Activated CD8-positive, alpha-beta memory T cell treated with anti-CD3 and anti-CD28 coated beads for 36 hours (primary cell): ENCODE results near the gene CHST1. TPM values are rescaled to one million over a fixed set of nuclear protein-coding genes. Genes with fewer than 3 reads are reported as not detected.

ENCODE experiments used
- CTCF ChIA-PET: fragments of 350-600 bp; sonication (Branson Sonifier 250); formaldehyde crosslinking; loops from one replicate; lab custom pipeline; 2021; ENCODE audit warnings: antibody characterized with exemption; lab: Charles Lee
- POLR2A ChIA-PET: fragments of 350-600 bp; sonication (Branson Sonifier 250); formaldehyde crosslinking; loops from one replicate; lab custom pipeline; 2021; ENCODE audit warnings: antibody characterized with exemption; lab: Charles Lee
- total RNA-seq, 2 experiments: library from RNA; stranded (reverse); gene quantifications; one replicate each; pipeline ENCODE4 v1.2.3, GENCODE V29; 2021

The CHST1 gene
- total RNA-seq, 2 experiments from 2014 or later = 0.63 to 0.80 TPM

DNA sequence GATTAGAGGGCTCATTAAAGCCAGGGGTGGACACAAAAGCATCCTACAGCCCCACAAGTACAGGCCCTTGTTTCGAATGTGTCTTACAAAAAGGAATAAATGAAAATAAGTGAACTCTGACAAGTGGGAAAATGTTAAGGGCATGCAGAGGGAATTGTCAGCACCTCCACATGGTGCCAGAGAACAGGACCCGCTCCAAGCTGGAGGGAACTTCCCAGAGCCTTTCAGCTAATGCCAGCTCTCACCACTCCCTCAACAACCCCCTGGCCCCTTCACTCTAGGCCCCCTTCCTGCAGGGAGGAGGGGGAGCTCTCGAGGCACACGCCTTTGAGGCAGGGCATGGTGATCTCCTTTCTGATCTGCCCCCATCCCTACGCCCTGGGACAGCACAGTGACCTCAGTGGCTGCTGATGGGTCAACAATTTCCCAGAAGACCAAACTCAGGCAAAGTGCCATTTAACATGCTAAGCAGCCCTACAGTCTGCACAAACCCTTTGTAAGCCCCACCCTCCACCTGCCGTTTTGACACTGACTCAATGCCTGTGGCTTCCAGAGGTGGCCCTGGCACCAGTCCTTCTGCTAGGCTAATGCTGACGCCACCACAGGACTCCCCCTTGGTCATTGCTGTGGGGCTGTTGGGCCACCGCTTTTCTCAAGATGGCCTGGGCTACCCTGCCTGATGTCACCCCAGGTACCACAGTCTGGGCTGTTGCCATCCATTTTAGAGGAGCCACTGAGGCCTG is 12.5 kb upstream of the CHST1 start:
- ChIA-PET CTCF (no interaction called here), POLR2A (no interaction called here)

DNA sequence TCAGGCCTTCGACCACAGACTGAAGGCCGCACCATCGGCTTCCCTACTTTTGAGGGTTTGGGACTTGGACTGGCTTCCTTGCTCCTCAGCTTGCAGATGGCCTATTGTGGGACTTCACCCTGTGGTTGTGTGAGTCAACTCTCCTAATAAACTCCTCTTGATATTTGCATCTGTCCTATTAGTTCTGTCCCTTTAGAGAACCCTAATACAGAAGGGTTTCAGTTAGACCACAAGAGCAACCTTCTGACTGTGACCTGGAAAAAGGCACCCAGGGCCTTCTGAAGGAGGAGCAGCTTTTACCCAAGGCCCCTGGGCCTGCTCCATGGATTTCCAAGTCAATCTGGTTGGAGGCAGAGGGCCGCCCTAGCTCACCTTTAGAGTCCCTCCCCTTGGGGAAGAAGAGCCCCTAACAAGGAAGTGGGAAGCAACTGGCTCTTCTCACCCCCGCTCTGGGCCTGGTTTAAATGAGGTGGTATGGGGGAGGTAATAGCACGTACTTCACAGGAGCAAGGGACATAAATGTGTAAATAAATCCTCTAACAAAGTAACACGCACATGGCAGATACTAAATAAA is 11.2 kb upstream of the CHST1 start:
- POLR2A ChIA-PET = no interaction called here

DNA sequence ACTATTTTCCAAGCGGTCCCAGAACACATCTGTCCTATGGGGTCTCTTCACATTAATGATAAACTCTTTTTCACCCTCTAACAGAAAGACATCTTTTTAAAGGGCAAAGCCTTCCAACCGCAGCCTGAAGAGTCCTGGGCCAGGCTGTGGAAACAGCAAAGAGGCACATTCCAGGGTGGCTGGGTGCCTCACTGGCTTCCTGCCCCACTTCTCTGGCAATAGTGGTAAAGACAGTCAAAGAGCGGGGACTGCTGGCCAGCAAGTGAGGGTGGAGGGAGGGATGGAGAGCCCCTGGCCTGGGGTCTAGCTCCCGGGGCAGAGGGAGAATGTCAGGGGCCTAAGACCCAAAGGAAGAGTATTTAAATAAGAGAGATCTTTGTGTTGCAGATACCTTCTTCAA is 10.2 kb upstream of the CHST1 start:
- ChIA-PET POLR2A (no interaction called here), CTCF (no interaction called here)

More for the DNA sequence above, 11.2 kb upstream of the CHST1 start:
- CTCF ChIA-PET = no interaction called here

DNA sequence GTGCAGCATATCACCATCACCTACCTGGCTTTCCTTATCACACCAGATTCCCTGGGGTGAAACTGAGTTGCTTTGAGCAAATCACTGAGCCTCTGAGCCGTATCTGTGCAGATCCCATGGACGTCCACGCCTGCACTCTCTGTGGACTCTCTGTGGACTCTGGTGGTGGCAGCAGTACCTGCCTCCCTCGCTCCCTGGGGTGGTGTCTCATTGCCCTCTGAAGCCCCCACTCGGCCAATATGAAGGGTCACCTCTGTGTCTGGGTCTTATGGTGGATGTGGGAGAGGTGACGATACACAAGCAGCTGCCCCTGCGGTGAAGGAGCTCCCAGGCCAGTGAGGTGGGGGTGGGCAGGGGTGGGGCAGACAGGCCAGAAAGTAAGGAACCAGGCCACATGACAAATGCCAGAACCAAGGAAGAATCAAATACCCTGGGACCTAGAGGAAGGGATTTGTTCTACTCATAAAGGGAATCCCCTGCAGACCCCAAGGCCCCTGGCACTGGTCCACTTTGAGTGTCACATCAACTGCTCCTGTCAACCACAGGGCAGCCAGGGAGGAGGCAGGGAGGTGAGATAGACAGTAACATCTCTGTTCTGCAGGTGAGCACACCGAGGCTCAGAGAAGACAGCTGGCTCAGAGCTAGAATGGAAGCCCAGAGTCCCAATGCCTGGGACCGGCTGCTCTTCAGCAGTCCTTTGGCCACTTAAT is 9.2 kb upstream of the CHST1 start:
- ChIA-PET CTCF (no interaction called here), POLR2A (no interaction called here)

DNA sequence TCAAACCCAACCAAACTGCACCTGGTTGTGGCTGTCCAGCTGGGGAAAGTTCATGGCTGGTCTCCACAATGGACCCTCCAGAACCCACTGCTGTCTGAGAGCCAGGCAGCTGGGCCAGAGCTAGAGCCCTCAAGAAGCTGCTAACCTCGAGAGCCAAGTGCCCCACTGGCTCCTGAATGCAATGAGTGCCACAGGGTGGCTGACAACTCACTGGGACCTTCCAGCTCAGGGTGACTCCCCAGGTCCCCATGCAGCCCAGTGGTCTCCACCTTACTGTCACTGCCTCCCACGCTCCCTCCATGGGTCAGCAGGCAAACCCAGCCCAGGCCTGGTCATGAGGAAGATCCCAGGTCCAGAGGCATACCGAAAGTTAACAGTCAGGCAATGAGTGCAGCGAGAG is 8.0 kb upstream of the CHST1 start:
- ChIA-PET POLR2A (no interaction called here), CTCF (no interaction called here)

DNA sequence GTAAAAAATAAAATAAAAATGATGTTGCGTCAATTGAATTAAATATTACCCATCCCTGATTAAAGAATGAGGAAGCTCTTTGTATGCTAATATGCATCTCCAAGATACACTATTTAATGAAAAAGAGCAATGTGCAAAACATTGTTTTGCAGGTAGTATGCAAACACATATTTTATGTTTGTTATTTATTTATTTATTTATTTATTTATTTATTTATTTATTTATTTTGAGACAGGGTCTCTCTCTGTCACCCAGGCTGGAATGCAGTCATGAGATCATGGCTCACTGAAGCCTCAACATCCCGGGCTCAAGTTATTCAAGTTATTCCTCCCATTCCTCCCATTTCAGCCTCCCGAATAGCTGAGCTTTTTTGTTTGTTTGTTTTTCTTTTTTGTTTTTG is 7.2 kb upstream of the CHST1 start:
- CTCF ChIA-PET = no interaction called here
- POLR2A ChIA-PET = no interaction called here

DNA sequence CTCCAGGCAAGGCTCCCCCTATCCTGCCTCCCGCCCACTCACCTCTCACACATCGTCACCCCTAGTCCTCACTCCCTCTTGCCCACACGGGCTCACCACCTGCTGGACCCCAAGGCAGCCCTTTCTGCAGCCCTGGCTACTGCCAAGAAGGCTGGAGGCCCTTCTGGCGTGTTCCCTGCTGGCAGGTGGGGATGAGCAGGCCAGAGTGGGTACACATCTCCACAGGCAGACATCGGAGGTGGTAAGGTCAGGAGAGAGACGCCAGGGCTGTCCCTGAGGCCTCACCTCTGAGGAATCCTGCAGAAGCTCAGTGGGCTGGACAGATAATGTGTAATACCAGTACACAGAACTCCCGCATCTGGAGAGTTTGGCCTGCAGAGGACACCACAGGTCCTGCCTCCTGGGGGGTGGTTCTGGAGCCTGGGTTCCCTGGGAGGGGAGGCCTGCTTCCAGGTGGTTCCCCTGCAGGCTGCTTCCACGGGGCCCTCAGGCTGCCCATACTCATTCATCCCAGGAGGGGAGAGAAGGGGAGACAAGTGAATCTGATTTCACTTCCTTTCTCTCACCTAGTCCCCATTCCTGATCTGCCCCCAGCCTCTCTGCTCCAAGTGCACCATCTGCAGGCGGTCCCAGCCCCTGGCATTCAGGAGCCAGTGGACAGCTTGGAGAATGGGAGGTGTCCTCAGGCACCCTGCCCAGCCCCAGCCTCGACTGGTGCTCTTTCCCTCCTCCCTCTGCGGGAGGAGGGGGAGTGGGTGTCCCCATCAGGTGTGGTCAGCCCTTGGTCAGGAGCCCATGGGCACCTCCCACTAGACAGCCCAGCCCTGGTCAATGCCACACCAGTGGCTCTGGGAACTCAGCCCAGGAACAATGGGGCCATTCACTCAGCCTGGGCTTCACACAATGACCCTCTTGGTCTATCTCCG is 6.1 kb upstream of the CHST1 start:
- ChIA-PET CTCF (no interaction called here), POLR2A (no interaction called here)

DNA sequence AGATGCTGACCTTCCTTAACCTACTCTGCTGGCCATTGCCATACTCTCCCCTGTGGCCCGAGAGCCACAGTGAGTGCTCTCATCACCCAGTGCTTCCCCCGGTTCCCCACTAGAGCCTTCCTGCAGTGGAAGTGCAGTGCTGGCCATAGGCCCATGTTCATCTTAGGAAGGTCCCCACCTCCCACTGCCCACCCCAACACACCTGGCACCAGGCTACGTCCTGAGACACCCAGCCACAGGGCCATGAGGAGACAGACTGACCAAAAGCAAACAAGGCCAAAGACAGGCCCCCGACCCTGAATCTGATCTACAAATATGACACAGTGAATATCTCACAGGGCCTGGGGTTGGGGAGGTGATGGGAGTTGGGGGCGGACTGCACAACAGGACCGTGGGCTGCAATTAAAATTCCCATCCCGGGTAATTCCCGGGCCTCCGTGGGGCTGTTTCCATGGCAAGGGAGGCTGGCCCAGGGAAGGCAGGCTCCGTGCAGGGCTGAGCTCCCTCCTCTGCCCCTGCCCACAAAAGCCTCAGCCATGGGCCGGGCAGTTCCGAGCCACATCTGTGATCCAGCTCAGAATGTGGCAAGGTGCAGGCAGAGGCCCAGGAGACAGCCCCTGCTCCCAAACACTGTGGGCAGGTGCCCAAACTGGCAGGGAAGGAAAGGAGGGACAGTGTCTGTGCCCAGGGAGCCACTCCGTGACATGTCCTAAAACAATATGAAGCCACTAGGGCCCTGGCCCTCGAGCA is 5.1 kb upstream of the CHST1 start:
- ChIA-PET CTCF (no interaction called here), POLR2A (no interaction called here)

DNA sequence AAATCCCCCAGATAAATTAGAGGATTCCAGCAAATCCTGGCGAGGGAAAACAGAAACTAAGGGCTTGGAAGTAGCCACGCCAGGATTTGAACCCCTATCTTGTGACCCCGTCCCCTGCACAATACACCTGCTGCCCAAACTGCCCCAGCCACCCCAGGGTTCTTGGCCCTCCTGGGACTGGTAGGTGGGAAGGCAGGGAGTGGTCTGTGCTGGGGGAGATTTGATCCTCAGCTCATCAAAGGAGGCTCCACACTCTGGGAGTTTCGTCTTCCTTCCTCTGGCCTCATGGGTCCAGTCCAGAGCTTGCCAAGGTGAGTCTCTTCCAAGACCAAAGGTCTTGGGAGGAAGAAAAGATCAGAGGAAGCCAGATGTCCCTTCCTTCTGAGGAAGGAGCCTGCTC is 4.5 kb upstream of the CHST1 start:
- CTCF ChIA-PET = interaction anchor here (0.6 kb wide), 1 partner anchor 21 kb away, joined by 3 read pairs; no protein-coding TSS in a partner anchor
- POLR2A ChIA-PET = no interaction called here

DNA sequence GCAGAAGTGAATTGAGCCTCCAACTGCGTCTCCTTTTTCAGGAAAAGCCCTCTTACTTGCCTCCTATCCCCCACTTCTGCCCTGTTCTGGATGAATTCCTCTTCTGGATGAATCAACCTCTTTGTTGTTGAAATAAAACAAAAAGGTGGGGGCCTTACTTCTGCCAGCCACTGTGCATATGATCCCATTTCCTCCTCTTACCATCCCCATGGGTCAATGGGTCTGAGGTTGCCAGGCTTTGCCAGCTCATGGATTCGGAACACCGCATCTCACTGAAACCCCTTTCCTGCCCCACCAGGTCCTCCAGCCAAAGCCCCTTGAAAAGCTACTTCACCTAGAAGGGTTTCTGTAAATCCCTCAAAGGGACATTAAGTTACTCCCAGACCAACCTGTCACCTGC is 3.7 kb upstream of the CHST1 start:
- POLR2A ChIA-PET = no interaction called here
- CTCF ChIA-PET = interaction anchor here (0.6 kb wide), 1 partner anchor 22 kb away, joined by 3 read pairs; no protein-coding TSS in a partner anchor

DNA sequence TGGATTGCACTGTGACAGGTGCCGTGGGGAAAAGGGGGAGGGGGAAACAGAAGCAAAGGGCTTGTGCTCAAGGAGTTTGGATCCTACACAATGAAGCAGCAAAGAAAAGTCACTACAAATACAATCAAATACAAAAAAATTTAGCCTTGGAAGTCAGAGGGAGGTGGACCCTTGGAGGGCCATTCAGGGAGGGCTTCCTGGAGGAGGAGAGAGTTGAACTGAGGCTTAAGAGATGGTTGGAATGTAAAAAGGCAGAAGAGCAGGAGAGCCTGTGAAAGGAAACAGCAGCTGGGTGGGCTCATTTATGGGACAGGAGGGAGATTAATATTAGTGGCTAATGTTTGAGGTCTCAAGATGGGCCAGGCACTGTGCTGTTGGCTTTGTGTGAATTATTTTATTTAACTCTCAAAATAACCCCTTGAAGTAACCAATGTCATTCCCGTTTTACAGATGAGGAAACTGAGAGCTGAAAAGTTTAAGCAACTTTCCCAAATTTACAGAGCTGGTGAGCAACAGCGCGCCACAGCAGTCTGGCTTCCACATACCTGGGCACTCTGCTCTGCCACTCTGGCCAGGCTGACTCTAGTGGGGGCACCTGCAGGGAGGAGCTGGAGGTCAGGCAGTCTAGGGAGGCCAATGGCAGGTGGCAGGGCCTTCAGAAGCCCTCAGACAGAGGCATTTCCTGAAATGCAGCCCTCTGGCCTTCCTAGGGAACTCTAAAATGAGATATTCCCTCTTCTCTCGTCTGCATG is 2.7 kb upstream of the CHST1 start:
- ChIA-PET POLR2A (no interaction called here), CTCF (no interaction called here)

DNA sequence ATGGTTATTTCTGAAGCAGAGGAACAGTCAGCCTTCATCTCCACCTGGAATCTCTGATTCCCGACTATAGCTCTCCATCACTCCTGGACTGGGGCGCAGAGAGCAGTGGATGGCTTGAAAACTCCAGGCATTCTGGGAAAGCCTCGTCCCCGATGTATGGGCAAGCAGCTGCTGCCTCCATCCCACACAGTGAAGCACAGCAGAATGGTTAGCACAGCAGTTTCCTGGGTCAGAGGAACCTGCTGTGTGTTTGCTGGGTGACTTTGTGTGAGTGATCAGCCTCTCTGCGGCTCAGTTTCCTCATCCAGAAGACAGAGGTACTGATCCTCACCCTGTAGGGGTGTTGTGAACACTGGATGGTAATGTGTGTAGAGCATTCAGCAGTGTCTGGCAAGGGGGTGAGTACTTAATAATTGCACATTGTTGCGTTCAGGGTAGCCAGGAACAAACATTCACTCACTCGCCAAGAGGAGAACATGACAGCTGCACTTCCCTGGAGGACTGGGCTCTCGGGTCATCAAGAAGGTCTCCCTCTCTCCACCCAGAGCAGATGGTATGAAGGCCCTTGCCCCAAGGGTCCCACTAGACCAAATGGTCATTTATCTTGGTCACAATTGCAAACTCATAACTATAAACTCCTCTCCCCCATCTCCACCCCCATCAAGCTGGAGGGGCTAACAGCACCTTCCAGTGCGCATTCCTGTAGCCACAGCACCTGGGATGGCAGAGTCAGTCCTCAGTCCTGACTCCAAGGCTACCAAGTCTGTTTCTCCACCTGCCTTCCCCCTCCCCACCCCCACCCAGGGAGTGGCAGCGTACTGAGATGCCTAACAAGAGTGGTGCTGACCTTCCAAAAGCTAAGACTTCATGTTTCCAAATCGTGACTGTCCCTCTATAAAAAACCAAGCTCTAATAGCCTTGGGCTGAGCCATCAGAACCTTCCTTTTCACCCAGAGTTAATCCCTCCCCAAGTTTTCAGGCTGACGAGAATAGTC is 1.5 kb upstream of the CHST1 start:
- ChIA-PET CTCF (interaction anchor here (0.7 kb wide), 1 partner anchor 12 kb away, joined by 3 read pairs; no protein-coding TSS in a partner anchor), POLR2A (no interaction called here)

DNA sequence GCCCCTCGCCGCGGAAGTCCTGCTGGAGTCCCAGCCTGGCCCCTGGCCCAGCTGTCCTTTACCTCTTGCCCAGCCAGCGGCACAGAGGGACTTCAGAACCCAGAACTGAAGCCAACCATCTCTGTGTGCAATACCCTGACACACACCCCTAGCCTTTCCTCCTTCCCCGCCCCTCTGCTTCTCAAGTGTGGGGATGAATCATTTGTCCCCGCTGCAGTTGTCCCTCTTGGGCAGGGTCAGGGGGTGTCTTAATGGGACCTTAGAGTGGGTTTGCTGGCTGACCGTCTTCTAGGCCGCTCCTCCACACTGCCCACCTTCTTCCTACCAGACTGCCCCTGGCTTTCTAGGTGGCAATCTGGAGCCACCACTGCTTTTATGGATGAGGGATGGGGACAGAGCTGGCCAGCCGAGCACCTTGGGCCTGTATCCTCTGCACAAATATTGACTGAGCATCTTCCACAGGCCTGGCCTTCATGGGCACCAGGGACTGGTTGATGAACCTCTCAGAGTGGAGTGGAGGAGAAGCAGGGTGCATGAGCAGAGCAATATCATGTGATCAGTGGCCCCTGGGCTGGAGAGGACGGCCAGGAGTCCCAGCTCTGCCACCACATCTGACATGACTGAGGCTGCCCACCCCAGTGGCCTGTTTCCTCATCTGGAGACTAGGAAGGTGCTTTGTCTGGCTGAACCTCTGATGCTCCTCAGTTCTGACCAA is 668 bp upstream of the CHST1 start:
- ChIA-PET CTCF (no interaction called here), POLR2A (no interaction called here)

DNA sequence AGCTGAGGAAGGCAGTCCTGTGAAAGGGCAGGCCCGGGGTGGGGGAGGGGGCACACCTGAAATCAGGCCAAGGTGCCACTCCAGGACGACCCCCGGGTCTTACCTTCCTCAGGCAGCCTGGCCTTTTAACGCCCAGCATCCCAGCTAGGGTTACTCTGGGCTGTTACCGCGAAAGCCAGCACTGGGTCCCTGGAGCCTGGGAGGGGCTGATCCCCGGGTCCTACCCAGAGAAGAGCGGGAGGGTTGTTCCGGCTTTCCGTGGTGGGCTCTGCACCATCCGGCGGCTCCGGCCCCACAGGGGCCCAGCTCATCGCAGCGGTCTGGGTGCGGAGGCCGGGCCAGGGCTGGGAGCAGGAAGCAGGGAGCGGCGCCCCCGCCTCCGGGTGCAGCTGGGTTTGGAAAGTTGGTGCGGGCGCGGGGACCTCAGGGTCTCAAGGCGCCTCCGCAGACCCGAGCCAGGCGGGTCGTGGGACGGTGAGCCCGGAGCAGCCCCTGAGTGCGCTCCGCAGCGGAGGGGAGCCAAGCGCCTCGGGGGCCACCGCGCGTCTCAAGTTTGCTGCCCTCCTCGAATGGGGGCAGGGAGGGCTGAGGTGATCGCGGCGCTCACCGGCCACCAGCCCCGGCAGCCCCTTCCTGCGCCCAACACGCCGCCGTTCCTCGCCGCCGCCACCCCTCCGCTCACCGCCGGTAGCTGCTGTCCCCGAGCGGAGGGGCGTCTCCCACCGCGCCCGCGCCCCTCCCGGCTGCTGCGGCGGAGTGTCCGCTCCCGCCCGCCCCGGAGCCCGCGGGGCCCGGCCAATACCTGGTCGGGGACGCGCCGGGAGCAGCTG is 831 bp downstream of the CHST1 start:
- CTCF ChIA-PET = interaction anchor here (1.3 to 2.2 kb wide), 2 partner anchors 10 to 107 kb away, joined by 5 to 6 read pairs; no protein-coding TSS in a partner anchor
- POLR2A ChIA-PET = no interaction called here
